ENCODE results near the gene LANCL2. TPM values are rescaled to one million over a fixed set of nuclear protein-coding genes. Genes with fewer than 3 reads are reported as not detected.

Gene LANCL2
- total RNA-seq, 1 experiment from 2014 or later: 14.3 TPM

DNA sequence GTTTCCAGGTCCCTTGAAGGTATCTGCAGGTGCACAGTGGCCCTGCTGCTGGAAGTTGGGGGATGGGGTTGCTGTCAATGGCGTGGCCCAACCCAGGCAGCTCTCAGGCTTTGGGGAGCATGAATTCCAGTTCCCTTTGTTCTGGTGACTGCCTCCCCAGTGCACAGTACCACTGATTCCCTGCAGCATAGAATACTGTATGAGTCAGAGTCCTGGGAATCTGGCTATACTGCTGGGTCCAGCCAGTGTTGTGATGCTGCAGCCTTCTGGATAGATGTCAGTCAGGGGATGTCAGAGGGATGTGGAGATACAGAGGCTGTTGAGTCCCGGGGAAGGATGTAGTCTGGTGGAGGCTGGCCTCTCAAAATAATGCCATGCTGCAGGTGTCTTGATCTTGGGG, 99.3 kb downstream of the LANCL2 start:
- DNase-seq (ENCODE audit: unreplicated experiment): no peak
- Mint-ChIP-seq H3K4me3 (ENCODE audit: unreplicated experiment) (no peak overlapping the region), H3K9me3 (ENCODE audit: unreplicated experiment) (peaks cover 30% of the 10 kb centered on the region), H3K36me3 (ENCODE audit: insufficient read depth, unreplicated experiment) (peaks cover 19% of the 10 kb centered on the region), H3K27me3 (ENCODE audit: insufficient read depth, unreplicated experiment) (no peaks in the 10 kb centered on the region), H3K4me1 (ENCODE audit: insufficient read depth, unreplicated experiment) (no peaks in the 10 kb centered on the region), H3K27ac (ENCODE audit: low read depth, unreplicated experiment) (no peak overlapping the region)
- intact Hi-C loops (cut with micrococcal nuclease): no loop called here
- no TSS peak for BruUV-seq (replicated peaks)
- CTCF ChIA-PET: interaction anchor here (0.7 kb wide), 1 partner anchor 511 kb away, joined by 3 read pairs; no protein-coding TSS in a partner anchor
- POLR2A ChIA-PET: no interaction called here
- TF ChIP-seq, protein P1, sequence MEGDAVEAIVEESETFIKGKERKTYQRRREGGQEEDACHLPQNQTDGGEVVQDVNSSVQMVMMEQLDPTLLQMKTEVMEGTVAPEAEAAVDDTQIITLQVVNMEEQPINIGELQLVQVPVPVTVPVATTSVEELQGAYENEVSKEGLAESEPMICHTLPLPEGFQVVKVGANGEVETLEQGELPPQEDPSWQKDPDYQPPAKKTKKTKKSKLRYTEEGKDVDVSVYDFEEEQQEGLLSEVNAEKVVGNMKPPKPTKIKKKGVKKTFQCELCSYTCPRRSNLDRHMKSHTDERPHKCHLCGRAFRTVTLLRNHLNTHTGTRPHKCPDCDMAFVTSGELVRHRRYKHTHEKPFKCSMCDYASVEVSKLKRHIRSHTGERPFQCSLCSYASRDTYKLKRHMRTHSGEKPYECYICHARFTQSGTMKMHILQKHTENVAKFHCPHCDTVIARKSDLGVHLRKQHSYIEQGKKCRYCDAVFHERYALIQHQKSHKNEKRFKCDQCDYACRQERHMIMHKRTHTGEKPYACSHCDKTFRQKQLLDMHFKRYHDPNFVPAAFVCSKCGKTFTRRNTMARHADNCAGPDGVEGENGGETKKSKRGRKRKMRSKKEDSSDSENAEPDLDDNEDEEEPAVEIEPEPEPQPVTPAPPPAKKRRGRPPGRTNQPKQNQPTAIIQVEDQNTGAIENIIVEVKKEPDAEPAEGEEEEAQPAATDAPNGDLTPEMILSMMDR (IDR thresholded peaks at IDR 0.05; ENCODE audit: unreplicated experiment): no peak

DNA sequence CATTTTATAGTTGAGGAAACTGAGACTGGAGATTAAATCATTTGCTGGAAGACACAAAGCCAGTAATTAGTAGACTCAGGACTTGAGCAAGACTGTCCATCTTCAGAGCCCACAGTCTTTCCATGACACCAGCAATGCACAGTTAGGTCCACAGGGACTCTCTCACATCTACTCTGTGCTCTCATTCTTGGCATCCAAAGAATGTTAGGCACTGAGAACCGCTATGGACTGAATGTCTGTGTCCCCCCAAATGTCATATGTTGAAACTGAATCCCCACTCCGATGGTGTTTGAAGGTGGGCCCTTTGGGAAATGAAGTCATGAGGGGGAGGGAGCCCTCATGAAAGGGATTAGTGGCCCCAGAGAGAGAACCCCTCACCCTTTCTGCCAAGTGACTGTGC, 100.6 kb downstream of the LANCL2 start:
- Mint-ChIP-seq H3K27ac (ENCODE audit: low read depth, unreplicated experiment) (no peak overlapping the region), H3K4me1 (ENCODE audit: insufficient read depth, unreplicated experiment) (no peaks in the 10 kb centered on the region), H3K27me3 (ENCODE audit: insufficient read depth, unreplicated experiment) (no peaks in the 10 kb centered on the region), H3K36me3 (ENCODE audit: insufficient read depth, unreplicated experiment) (peaks cover 19% of the 10 kb centered on the region), H3K9me3 (ENCODE audit: unreplicated experiment) (peaks cover 17% of the 10 kb centered on the region), H3K4me3 (ENCODE audit: unreplicated experiment) (no peak overlapping the region)
- ChIA-PET POLR2A (no interaction called here), CTCF (no interaction called here)
- BruUV-seq (replicated peaks): no TSS peak
- TF ChIP-seq, protein P1 (IDR thresholded peaks at IDR 0.05; ENCODE audit: unreplicated experiment): no peak
- no peak for DNase-seq (ENCODE audit: unreplicated experiment)
- intact Hi-C loops (cut with micrococcal nuclease): no loop called here

DNA sequence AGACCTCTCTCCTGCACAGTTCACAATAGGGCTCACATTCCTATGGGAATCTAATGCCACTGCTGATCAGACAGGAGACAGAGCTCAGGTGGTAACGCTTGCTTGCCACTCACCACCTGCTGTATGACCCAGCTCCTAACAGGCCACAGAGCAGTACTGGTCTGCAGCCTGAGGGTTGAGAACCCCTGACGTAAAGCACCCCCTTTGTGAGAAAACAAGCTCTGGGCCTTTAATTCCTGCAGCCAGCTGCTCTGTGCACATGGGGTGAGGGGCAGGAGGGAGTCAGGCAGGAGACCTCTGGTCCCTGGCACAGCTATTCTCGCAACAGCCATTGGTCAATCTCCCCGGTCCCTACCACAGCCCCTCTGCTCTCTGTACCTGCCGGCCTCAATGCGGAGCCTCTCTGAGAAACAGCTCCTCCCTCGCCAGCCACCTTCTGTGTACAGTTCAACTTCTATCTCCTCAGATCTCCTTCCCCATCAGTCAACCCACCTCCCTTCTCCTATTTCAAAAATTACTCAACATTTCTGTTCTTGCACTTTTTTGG, 102.0 kb downstream of the LANCL2 start:
- no peak overlapping the region for H3K27ac Mint-ChIP-seq (ENCODE audit: low read depth, unreplicated experiment)
- H3K9me3 Mint-ChIP-seq (ENCODE audit: unreplicated experiment): peaks cover 6% of the 10 kb centered on the region
- no peak overlapping the region for H3K4me3 Mint-ChIP-seq (ENCODE audit: unreplicated experiment)
- DNase-seq (ENCODE audit: unreplicated experiment): no peak
- TF ChIP-seq, protein P1 (IDR thresholded peaks at IDR 0.05; ENCODE audit: unreplicated experiment): no peak
- no peaks in the 10 kb centered on the region for H3K4me1 Mint-ChIP-seq (ENCODE audit: insufficient read depth, unreplicated experiment)
- intact Hi-C loops (cut with micrococcal nuclease): no loop called here
- no peaks in the 10 kb centered on the region for H3K27me3 Mint-ChIP-seq (ENCODE audit: insufficient read depth, unreplicated experiment)
- H3K36me3 Mint-ChIP-seq (ENCODE audit: insufficient read depth, unreplicated experiment): peaks cover 24% of the 10 kb centered on the region
- BruUV-seq (replicated peaks): no TSS peak
- CTCF ChIA-PET: interaction anchor here (0.7 to 0.8 kb wide), 3 partner anchors 26 to 39 kb away, joined by 3 read pairs; no protein-coding TSS in a partner anchor
- POLR2A ChIA-PET: no interaction called here

DNA sequence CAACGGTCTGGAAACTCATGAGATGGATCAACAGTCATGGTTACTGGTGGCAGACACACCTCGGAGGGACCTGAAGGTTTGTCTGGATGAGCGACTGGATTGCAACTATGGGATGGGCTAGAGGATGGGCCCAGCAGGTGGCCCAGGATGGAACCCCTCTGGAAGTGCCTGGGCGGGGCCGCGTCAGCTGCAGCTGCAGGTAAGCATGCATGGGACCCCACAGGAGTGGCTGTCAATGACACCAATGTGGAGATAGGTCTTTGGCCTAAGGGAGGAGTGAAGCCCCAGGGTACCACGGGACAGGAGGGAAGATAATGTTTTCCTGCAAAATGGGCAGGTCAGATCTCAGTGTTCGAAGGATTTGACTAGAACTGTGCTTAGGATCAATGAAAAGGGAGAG, 103.4 kb downstream of the LANCL2 start:
- no peak overlapping the region for H3K4me3 Mint-ChIP-seq (ENCODE audit: unreplicated experiment)
- H3K9me3 Mint-ChIP-seq (ENCODE audit: unreplicated experiment): no peaks in the 10 kb centered on the region
- no peaks in the 10 kb centered on the region for H3K4me1 Mint-ChIP-seq (ENCODE audit: insufficient read depth, unreplicated experiment)
- TF ChIP-seq, protein P1 (IDR thresholded peaks at IDR 0.05; ENCODE audit: unreplicated experiment): no peak
- no peaks in the 10 kb centered on the region for H3K27me3 Mint-ChIP-seq (ENCODE audit: insufficient read depth, unreplicated experiment)
- H3K36me3 Mint-ChIP-seq (ENCODE audit: insufficient read depth, unreplicated experiment): peaks cover 25% of the 10 kb centered on the region
- no TSS peak for BruUV-seq (replicated peaks)
- ChIA-PET CTCF (interaction anchor here (0.7 kb wide), 1 partner anchor 83 kb away, joined by 3 read pairs; no protein-coding TSS in a partner anchor), POLR2A (interaction anchor here (0.6 kb wide), 2 partner anchors 28 to 944 kb away, joined by 3 to 4 read pairs; no protein-coding TSS in a partner anchor)
- intact Hi-C loops (cut with micrococcal nuclease): no loop called here
- H3K27ac Mint-ChIP-seq (ENCODE audit: low read depth, unreplicated experiment): no peak overlapping the region
- no peak for DNase-seq (ENCODE audit: unreplicated experiment)

Measured in MCF 10A (cell line).